GM12801 (cell line): ENCODE data around the gene TCF21.

Experiments
- CTCF ChIP-seq: IDR thresholded peaks from one replicate; pipeline ENCODE4 v1.5.1; 2011; ENCODE audit warnings: control low read depth; ENCODE audit not compliant: insufficient read length; ENCODE audit errors: extremely low read depth

The TCF21 gene

DNA sequence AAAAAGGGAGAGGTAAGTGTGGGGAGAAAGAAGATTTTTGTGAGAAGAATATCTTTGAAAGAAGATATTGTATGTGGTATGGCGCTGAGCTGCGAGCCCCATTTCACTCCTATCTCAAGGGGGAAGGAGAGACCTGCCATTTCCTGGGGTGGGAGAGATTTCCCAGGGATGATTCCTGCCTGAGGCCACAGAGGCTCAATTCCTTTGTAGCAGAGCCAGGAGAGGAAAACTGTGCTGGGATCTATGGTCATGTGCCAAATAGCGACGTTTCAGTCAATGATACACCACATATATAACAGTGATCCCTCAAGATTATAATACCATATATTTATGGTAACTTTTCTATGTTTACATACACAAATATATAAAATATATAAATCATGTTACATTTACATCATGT lies 28.9 kb downstream of the TCF21 start:
- no peak for TF ChIP-seq CTCF

GRCh38 chr6:133918208-133918930 lies 29.5 kb downstream of the TCF21 start:
- no peak for TF ChIP-seq CTCF

- TF ChIP-seq CTCF, result no peak
Measured at GRCh38 chr6:133919362-133919761, 30.4 kb downstream of the TCF21 start.

- TF ChIP-seq CTCF, result no peak
Measured at GRCh38 chr6:133921249-133921859, 32.4 kb downstream of the TCF21 start.

DNA sequence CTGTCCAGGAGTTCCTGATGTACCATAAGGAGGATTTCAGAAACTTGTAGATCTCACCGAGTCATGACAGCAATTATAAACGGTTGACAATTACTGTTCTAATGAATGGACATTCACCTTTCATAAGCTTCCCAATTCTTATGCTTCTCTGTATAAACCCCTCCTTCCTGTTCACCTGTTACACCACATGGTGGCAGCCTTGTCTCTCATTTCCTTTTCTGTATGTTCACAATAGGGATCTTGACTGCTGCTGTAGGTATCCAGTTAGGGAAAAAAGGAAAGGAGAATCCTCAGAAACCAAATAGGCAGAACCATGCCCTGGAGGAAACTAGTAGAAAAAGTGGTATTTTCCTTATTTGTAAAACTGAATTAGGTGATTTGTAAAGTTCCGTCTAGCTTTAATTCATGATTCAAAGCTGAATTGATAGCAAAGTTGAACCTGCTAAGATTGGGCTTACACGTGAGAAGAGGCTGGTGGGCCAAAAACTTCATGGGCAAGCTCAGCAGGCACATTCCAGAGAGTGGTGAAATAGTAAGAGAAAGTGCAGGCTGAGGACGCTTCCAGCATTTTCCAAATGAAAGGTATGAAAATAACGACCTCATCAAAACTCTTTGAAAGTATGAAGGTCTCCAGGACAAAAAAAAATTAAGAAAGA lies 35.2 kb downstream of the TCF21 start:
- no peak for TF ChIP-seq CTCF

DNA sequence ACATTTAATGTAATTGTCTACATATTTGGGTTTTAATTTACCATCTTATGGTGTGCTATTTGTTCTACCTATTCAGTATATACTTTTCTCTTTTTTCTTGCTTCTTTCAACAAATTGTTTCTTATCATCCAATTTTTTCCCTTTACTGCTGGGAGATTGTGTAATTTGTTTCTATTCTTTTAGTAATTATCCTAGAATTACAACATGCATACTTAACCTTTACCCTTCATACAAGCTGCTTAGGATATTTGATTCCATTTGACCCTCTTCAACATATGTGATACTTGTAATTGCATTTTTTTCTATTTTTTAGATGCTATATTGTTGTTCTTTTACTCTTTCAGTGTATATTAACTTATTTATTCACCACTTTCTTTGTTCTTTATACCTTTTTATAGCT lies 49.0 kb downstream of the TCF21 start:
- no peak for TF ChIP-seq CTCF

DNA sequence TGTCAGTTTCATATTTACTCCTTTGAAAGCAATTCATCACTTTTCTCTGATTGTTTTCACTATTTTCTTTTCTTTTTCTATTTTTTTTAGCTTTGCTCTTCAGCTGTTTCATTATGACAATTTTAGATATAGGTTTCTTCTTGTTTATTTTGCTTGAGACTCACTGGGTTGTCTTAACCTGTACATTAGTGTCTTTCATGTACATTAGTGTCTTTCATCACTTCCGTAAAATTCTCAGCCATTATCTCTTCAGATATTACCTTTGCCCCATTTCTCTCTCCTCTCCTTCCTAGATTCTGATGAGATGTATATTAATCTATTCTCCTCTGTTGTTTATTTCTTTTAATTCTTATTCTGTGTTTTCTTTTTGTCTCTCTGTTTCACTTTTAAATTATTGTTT lies 49.6 kb downstream of the TCF21 start:
- no peak for TF ChIP-seq CTCF
